OCI-LY3 (cell line): Measurements from ENCODE around the gene ZDHHC14.

Experiments used
- H2AFZ ChIP-seq: fragments of 200-600, 300-600 bp; shearing (Covaris generic); 2 replicates; pipeline ENCODE4 v1.6.0; 2014; ENCODE audit warnings: antibody characterized with exemption, low read depth, low read length
- H3K27ac ChIP-seq: fragments of 200-600, 300-600 bp; sonication (generic); 2 replicates; pipeline ENCODE4 v1.5.1; 2014; ENCODE audit warnings: mild to moderate bottlenecking, low read length, moderate library complexity, mixed read lengths
- H3K27me3 ChIP-seq: fragments of 200-600, 300-600 bp; sonication (generic); 2 replicates; pipeline ENCODE4 v1.6.1; 2014; ENCODE audit warnings: low read depth, low read length, mixed read lengths
- H3K36me3 ChIP-seq: fragments of 200-600, 300-600 bp; sonication (generic); replicated peaks from 2 replicates; pipeline ENCODE3; 2014; ENCODE audit warnings: low read depth, low read length, mixed read lengths
- H3K4me1 ChIP-seq: fragments of 300-600, 200-600 bp; sonication (generic); 2 replicates; pipeline ENCODE4 v1.6.1; 2014; ENCODE audit warnings: low read length, mixed read lengths
- H3K4me2 ChIP-seq: fragments of 200-600, 300-600 bp; sonication (generic); 2 replicates; pipeline ENCODE4 v1.6.1; 2014; ENCODE audit warnings: low read length, mixed read lengths
- H3K4me3 ChIP-seq: fragments of 300-600, 200-600 bp; sonication (generic); 2 replicates; pipeline ENCODE4 v1.5.1; 2014; ENCODE audit warnings: antibody characterized with exemption, mild to moderate bottlenecking, low read length, moderate library complexity
- H3K79me2 ChIP-seq: fragments of 300-600, 200-600 bp; shearing (Covaris generic); 2 replicates; pipeline ENCODE4 v1.6.1; 2014; ENCODE audit warnings: mild to moderate bottlenecking, low read length, mixed read lengths
- H3K9ac ChIP-seq: fragments of 300-600, 200-600 bp; shearing (Covaris generic); 2 replicates; pipeline ENCODE4 v1.6.0; 2014; ENCODE audit warnings: mild to moderate bottlenecking, low read length, moderate library complexity
- H3K9me3 ChIP-seq: fragments of 200-600, 300-600 bp; shearing (Covaris generic); 2 replicates; pipeline ENCODE4 v1.6.1; 2014; ENCODE audit warnings: low read length, mixed read lengths; ENCODE audit not compliant: insufficient read depth
- H4K20me1 ChIP-seq: fragments of 200-600, 300-600 bp; sonication (generic); 2 replicates; pipeline ENCODE4 v1.6.1; 2016; ENCODE audit warnings: low read length, mixed read lengths; ENCODE audit not compliant: insufficient read depth
- EZH2phosphoT487 ChIP-seq: fragments of 200-600 bp; shearing (Covaris generic); IDR thresholded peaks from 2 replicates; pipeline ENCODE4 v1.6.1; 2018; ENCODE audit warnings: antibody characterized with exemption, mixed run types, low read depth
- TF ChIP-seq, protein P1 (sequence below): fragments of 200-600, 300-600 bp; sonication (generic); IDR thresholded peaks from 2 replicates; pipeline ENCODE4 v1.5.1; 2014; ENCODE audit warnings: antibody characterized with exemption, low read length, low read depth

Gene ZDHHC14

DNA sequence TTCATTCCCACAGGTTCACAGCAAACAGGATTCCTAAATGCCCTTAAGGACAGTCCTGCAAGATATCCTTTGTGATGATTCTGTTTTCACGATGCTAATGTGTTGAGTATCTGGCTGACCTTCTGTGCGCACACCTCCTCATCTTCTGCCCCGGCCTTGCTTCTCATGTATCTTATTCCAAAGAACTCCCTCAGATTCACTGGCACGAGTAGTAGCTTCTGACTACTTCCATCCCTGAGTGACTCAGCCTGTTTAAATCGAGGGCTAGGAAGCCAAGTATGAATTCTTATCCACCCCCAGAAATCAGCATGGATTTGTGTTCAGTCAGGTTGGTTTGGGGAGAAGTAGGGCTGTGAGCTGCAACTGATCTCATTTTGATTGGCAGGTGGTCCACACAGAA is 251.8 kb downstream of the ZDHHC14 start:
- H3K36me3 ChIP-seq = no peaks in the 10 kb centered on the region
- no peak overlapping the region for H3K4me2 ChIP-seq
- H3K4me3 ChIP-seq = no peak overlapping the region
- no peaks in the 10 kb centered on the region for H3K27me3 ChIP-seq
- H3K4me1 ChIP-seq = no peaks in the 10 kb centered on the region
- no peaks in the 10 kb centered on the region for H3K9me3 ChIP-seq
- H4K20me1 ChIP-seq = no peaks in the 10 kb centered on the region
- H3K79me2 ChIP-seq = no peaks in the 10 kb centered on the region
- H3K9ac ChIP-seq = no peak overlapping the region
- no peak overlapping the region for H3K27ac ChIP-seq
- no peak overlapping the region for H2AFZ ChIP-seq
- TF ChIP-seq EZH2phosphoT487 = no peak
- TF ChIP-seq, protein P1, sequence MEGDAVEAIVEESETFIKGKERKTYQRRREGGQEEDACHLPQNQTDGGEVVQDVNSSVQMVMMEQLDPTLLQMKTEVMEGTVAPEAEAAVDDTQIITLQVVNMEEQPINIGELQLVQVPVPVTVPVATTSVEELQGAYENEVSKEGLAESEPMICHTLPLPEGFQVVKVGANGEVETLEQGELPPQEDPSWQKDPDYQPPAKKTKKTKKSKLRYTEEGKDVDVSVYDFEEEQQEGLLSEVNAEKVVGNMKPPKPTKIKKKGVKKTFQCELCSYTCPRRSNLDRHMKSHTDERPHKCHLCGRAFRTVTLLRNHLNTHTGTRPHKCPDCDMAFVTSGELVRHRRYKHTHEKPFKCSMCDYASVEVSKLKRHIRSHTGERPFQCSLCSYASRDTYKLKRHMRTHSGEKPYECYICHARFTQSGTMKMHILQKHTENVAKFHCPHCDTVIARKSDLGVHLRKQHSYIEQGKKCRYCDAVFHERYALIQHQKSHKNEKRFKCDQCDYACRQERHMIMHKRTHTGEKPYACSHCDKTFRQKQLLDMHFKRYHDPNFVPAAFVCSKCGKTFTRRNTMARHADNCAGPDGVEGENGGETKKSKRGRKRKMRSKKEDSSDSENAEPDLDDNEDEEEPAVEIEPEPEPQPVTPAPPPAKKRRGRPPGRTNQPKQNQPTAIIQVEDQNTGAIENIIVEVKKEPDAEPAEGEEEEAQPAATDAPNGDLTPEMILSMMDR = no peak

DNA sequence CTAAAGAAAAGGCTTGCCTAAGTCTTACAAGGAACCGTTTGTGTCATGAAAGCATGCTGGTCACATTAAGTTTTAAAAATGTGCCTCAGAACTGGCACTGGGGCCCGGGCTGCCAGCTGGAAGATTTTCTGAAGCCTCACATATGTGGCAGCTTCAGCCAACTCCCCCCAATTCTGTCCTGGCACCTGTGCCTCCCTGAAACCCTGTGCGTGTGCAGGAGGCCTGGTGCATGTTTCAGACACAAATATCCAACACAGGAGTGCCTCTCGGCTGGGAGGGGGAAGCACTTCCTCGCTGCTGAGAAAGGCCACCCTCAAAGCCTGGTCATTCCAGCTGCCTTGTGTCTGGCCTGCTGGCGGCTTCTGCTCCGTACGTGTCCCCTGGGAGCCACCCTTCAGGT is 253.6 kb downstream of the ZDHHC14 start:
- H3K79me2 ChIP-seq = no peaks in the 10 kb centered on the region
- H2AFZ ChIP-seq = no peak overlapping the region
- no peaks in the 10 kb centered on the region for H4K20me1 ChIP-seq
- H3K27ac ChIP-seq = no peak overlapping the region
- H3K9me3 ChIP-seq = no peaks in the 10 kb centered on the region
- no peaks in the 10 kb centered on the region for H3K36me3 ChIP-seq
- H3K4me3 ChIP-seq = no peak overlapping the region
- no peaks in the 10 kb centered on the region for H3K27me3 ChIP-seq
- no peak overlapping the region for H3K9ac ChIP-seq
- H3K4me2 ChIP-seq = no peak overlapping the region
- no peaks in the 10 kb centered on the region for H3K4me1 ChIP-seq
- no peak for TF ChIP-seq EZH2phosphoT487
- TF ChIP-seq, protein P1 = no peak

DNA sequence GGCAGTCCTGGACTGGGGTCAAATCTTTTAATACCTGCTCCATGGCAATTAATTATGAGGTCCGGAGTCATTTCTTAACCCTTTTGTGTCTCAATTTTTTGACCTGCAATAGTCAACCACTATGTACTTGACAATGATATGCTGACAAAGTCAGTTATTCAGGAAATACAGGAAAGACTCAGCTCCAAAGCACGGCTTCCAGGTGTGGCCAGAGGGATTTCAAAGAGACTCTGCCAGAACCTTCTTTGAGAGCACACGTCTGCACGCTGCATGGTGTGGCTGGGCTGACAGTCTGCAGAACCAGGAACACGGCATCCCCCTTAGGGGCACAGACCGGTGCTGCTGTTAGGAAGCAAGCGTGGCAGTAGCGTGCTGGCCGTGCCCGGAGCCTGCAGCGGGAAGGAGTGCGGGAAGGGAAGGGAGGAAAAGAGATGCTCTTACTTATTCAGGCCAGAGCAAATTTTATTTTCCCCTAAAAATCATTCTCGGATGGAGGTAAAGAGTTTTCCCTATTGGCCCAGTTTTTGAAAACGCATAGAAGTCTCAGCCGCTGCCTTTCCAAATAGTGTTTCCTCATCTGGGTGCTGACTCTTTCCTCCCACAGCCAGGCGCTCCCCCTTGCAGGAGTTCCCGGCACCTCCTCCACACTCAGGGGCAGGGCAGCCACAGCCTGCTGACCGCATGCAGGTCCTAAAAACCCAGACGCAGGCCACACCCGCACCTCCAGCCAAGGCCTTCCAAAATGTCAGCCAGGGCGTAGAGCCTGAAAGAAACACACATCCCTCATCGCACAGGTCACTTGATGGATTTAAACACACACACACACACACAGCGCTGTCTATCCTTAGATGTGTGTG is 254.6 kb downstream of the ZDHHC14 start:
- H3K4me2 ChIP-seq = no peak overlapping the region
- no peaks in the 10 kb centered on the region for H3K36me3 ChIP-seq
- H3K9ac ChIP-seq = no peak overlapping the region
- no peak for TF ChIP-seq EZH2phosphoT487
- TF ChIP-seq, protein P1 = no peak
- H3K79me2 ChIP-seq = no peaks in the 10 kb centered on the region
- H3K4me3 ChIP-seq = no peak overlapping the region
- H3K9me3 ChIP-seq = no peaks in the 10 kb centered on the region
- H4K20me1 ChIP-seq = no peaks in the 10 kb centered on the region
- no peaks in the 10 kb centered on the region for H3K27me3 ChIP-seq
- H3K27ac ChIP-seq = no peak overlapping the region
- no peak overlapping the region for H2AFZ ChIP-seq
- no peaks in the 10 kb centered on the region for H3K4me1 ChIP-seq

DNA sequence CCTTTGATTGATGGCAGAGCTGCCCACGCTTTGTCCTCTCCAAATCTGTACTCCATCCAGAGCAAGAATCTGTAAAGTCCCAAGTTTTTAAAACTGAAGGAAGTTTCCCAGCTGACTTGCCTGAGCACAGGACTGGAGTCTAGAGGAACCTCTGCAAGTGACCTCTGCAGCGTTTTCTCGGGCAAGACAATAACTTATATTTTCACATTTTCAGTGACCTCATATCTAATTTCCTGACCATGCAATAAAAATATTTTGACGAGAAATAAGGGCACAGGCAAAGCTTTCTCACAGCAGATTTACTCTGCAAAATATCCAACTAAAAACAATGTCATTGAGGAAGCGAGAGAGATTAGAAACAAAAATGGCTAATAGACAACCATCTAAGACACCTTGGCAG is 256.5 kb downstream of the ZDHHC14 start:
- H3K4me2 ChIP-seq = no peak overlapping the region
- no peaks in the 10 kb centered on the region for H4K20me1 ChIP-seq
- no peak overlapping the region for H2AFZ ChIP-seq
- no peaks in the 10 kb centered on the region for H3K27me3 ChIP-seq
- no peaks in the 10 kb centered on the region for H3K36me3 ChIP-seq
- H3K27ac ChIP-seq = no peak overlapping the region
- no peak overlapping the region for H3K9ac ChIP-seq
- no peaks in the 10 kb centered on the region for H3K4me1 ChIP-seq
- H3K79me2 ChIP-seq = no peaks in the 10 kb centered on the region
- no peaks in the 10 kb centered on the region for H3K9me3 ChIP-seq
- no peak overlapping the region for H3K4me3 ChIP-seq
- TF ChIP-seq EZH2phosphoT487 = no peak
- TF ChIP-seq, protein P1 = no peak
